Bronchial epithelial cell (primary cell): Measurements from ENCODE around the gene FAAP24. TPM values are rescaled to one million over a fixed set of nuclear protein-coding genes. Genes with fewer than 3 reads are reported as not detected.
"Not testable (repeated sequence)": the region's sequence is repeated elsewhere in the genome, so short reads cannot be mapped to it uniquely, and the experiment has no call there.

Source experiments
- DNase-seq: peaks from one replicate; pipeline ENCODE4 v3.0.0-alpha.2; 2010; ENCODE audit warnings: low read depth
- FAIRE-seq: peaks from 2 replicates; lab custom pipeline; 2011; peaks lifted over from hg19 to GRCh38; lab: Jason Lieb, UNC
- H3K27me3 ChIP-seq: 2 replicates; pipeline ENCODE4 v1.5.1; 2011; ENCODE audit warnings: low read length; ENCODE audit not compliant: control insufficient read depth, insufficient read depth
- H3K36me3 ChIP-seq: 2 replicates; pipeline ENCODE4 v1.5.1; 2011; ENCODE audit warnings: low read length; ENCODE audit not compliant: control insufficient read depth, insufficient read depth
- H3K4me3 ChIP-seq: 2 replicates; pipeline ENCODE4 v1.5.1; 2011; ENCODE audit warnings: mild to moderate bottlenecking, low read depth, low read length, control low read depth
- CTCF ChIP-seq: IDR thresholded peaks from 2 replicates; pipeline ENCODE4 v1.5.1; 2011; ENCODE audit warnings: mild to moderate bottlenecking, moderate library complexity, low read length, control low read depth, inconsistent platforms; ENCODE audit not compliant: insufficient read depth, severe bottlenecking
- total RNA-seq: library from RNA; depleted of rRNA; stranded (reverse); fragments of >200 nt; gene quantifications from 2 replicates; pipeline ENCODE4 v1.2.1, GENCODE V29; 2014

The FAAP24 gene
- total RNA-seq, 1 donor from 2014 or later = 0.79 TPM

DNA sequence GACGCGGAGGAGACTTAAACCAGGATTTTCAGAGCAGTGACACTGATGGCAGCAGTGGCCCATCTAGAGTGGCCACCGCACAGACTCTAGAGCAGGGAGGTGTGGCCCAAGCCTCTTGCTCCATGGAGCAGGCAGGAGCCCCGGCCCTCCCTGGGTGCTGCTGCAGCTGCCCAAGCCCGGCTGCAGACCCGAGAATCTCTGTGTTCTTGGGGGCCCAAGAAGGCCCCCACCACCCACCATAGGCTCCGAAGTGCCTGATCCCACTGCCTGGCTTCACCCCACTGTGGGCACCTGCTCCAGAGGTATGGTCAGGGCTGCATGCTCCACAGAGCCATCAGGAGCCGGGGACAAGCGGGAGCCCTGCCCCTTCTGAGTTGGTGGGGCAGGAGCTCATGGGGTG lies 36.4 kb upstream of the FAAP24 start:
- Histone ChIP-seq H3K4me3 (no peak overlapping the region), H3K36me3 (peaks cover 6% of the 10 kb centered on the region), H3K27me3 (no peaks in the 10 kb centered on the region)
- TF ChIP-seq CTCF = no peak
- FAIRE-seq = no peak
- no peak for DNase-seq

- no peak for FAIRE-seq
- no peak for DNase-seq
- no peak for TF ChIP-seq CTCF
- H3K4me3 ChIP-seq = no peak overlapping the region
- peaks cover 6% of the 10 kb centered on the region for H3K36me3 ChIP-seq
- H3K27me3 ChIP-seq = no peaks in the 10 kb centered on the region
Measured at GRCh38 chr19:32936065-32936464, 36.0 kb upstream of the FAAP24 start.

GRCh38 chr19:32941273-32941672 lies 30.8 kb upstream of the FAAP24 start:
- not testable (repeated sequence) for H3K36me3 ChIP-seq, H3K27me3 ChIP-seq, FAIRE-seq, H3K4me3 ChIP-seq
- peak; percentile 24 for DNase-seq

- Histone ChIP-seq H3K36me3 (peaks cover 4% of the 10 kb centered on the region), H3K27me3 (no peaks in the 10 kb centered on the region), H3K4me3 (no peak overlapping the region)
- DNase-seq (no peak), FAIRE-seq (no peak)
- TF ChIP-seq CTCF = no peak
Measured at GRCh38 chr19:32945260-32945659, 26.8 kb upstream of the FAAP24 start.

DNA sequence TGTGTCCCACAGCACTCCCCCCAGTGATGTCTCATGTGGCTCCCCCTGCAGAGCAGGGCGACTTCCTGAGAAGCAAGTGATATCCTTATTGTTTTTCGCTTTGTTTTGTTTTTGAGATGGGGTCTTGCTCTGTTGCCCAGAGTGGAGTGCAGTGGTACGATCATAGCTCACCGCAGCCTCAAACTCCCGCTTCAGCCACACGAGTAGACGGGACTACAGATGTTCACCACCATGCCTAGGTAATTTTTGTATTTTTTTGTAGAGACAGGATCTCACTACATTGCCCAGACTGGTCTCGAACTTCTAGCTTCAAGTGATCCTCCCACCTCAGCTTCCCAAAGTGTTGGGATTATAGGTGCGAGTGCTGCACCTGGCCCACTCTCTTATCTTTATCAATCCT lies 5.3 kb upstream of the FAAP24 start:
- Histone ChIP-seq H3K4me3 (no peak overlapping the region), H3K36me3 (peaks cover 1% of the 10 kb centered on the region), H3K27me3 (no peaks in the 10 kb centered on the region)
- no peak for FAIRE-seq
- TF ChIP-seq CTCF = no peak
- DNase-seq = no peak

GRCh38 chr19:32969549-32969948 lies 2.5 kb upstream of the FAAP24 start:
- TF ChIP-seq CTCF = no peak
- DNase-seq (no peak), FAIRE-seq (no peak)
- no peak overlapping the region for H3K4me3 ChIP-seq
- peaks cover 1% of the 10 kb centered on the region for H3K36me3 ChIP-seq
- H3K27me3 ChIP-seq = no peaks in the 10 kb centered on the region
